IPS-20b (cell line): ENCODE measurements around the gene TTC27.
"Not testable (repeated sequence)": the region's sequence is repeated elsewhere in the genome, so short reads cannot be mapped to it uniquely, and the experiment has no call there.

Experiments used
- H3K27ac ChIP-seq: one replicate; pipeline ENCODE4 v1.5.1; 2013; ENCODE audit warnings: low read length
- H3K27me3 ChIP-seq: 2 replicates; pipeline ENCODE4 v1.6.1; 2013; ENCODE audit warnings: mild to moderate bottlenecking, low read length, inconsistent platforms; ENCODE audit not compliant: insufficient read depth
- H3K36me3 ChIP-seq: 2 replicates; pipeline ENCODE4 v1.6.1; 2013; ENCODE audit warnings: low read depth, mild to moderate bottlenecking, inconsistent platforms, low read length, moderate library complexity; ENCODE audit not compliant: insufficient read depth
- H3K4me1 ChIP-seq: 2 replicates; pipeline ENCODE4 v1.6.1; 2013; ENCODE audit warnings: mild to moderate bottlenecking, control low read depth, inconsistent platforms, low read length, moderate library complexity; ENCODE audit not compliant: insufficient read depth
- H3K4me3 ChIP-seq: 2 replicates; pipeline ENCODE4 v1.5.1; 2013; ENCODE audit warnings: mild to moderate bottlenecking, low read length, inconsistent platforms
- H3K9ac ChIP-seq: 2 replicates; pipeline ENCODE4 v1.6.1; 2013; ENCODE audit warnings: low read depth, mild to moderate bottlenecking, inconsistent platforms, low read length, moderate library complexity
- H3K9me3 ChIP-seq: 2 replicates; pipeline ENCODE4 v1.6.1; 2013; ENCODE audit warnings: mild to moderate bottlenecking, low read depth, low read length, inconsistent platforms; ENCODE audit not compliant: insufficient read depth

TTC27 gene

GRCh38 chr2:32745191-32745590 lies 117.3 kb downstream of the TTC27 start:
- no peaks in the 10 kb centered on the region for H3K36me3 ChIP-seq
- no peak overlapping the region for H3K9ac ChIP-seq
- no peak overlapping the region for H3K4me3 ChIP-seq
- no peaks in the 10 kb centered on the region for H3K9me3 ChIP-seq
- H3K27me3 ChIP-seq = no peaks in the 10 kb centered on the region
- H3K27ac ChIP-seq = no peak overlapping the region
- no peaks in the 10 kb centered on the region for H3K4me1 ChIP-seq

GRCh38 chr2:32745675-32746074 lies 117.8 kb downstream of the TTC27 start:
- H3K4me1 ChIP-seq = no peaks in the 10 kb centered on the region
- no peak overlapping the region for H3K27ac ChIP-seq
- H3K4me3 ChIP-seq = no peak overlapping the region
- no peak overlapping the region for H3K9ac ChIP-seq
- no peaks in the 10 kb centered on the region for H3K36me3 ChIP-seq
- H3K9me3 ChIP-seq = no peaks in the 10 kb centered on the region
- no peaks in the 10 kb centered on the region for H3K27me3 ChIP-seq

DNA sequence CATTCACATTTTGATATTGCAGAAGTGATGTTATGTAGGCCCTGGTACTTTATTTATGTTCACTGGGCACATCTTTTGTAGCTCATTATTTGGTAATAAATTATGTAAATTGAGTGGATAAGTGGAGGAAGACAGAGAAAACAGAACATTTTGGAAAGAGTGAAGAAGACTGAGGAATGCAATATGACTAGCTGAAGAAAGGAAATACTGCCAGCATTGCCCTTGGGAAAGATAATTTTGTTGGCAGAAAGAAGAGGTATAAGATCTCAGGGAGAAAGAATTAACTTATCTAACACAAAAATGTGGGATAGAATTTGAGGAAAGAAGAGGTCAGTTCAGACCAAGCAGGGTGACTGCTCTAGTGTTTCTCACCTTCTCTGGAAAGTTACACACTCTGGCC lies 118.8 kb downstream of the TTC27 start:
- Histone ChIP-seq H3K9ac (no peak overlapping the region), H3K4me1 (no peaks in the 10 kb centered on the region), H3K36me3 (no peaks in the 10 kb centered on the region), H3K27ac (no peak overlapping the region), H3K4me3 (no peak overlapping the region), H3K9me3 (no peaks in the 10 kb centered on the region), H3K27me3 (no peaks in the 10 kb centered on the region)

DNA sequence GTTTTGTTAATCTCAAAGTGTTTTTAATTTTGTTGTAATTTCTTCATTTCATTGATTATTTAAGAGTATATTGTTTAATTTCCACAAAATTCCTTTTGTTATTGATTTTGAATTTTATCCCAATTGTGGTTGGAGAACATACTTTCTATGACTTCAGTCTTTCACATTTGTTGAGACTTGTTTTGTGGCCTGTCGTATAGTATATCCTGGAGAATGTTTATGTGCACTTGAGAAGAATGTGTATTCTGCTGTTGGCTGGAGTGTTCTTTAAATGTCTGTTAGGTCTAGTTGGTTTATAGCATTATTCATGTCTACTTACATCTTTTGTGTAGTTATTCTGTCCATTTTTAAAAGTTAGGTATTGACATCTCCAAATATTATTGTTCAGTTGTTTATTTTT lies 120.3 kb downstream of the TTC27 start:
- no peak overlapping the region for H3K27ac ChIP-seq
- H3K27me3 ChIP-seq = no peaks in the 10 kb centered on the region
- H3K4me1 ChIP-seq = no peaks in the 10 kb centered on the region; the same call in 1 of the 2 replicates
- no peaks in the 10 kb centered on the region for H3K9me3 ChIP-seq
- H3K9ac ChIP-seq = no peak overlapping the region
- H3K4me3 ChIP-seq = no peak overlapping the region
- no peaks in the 10 kb centered on the region for H3K36me3 ChIP-seq

DNA sequence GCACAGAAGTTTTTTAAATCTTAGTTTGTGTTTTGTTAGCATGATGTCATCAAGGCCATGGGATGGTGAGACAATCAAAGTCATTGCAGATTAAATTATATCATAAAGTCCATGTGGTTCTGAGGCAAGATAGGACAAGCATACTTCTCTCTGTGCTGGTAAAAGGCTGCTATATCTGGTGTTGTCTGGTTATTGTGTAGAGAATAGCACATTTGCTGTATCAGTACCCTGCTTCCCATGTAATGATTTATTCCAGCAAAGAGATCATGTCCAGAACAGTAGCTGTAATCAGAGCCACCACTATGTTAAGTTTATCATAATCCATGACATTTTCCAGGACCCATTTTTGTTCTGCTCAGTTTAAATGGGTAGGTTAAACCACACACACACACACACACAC lies 123.0 kb downstream of the TTC27 start:
- Histone ChIP-seq H3K9me3 (peaks cover 3% of the 10 kb centered on the region; the same call in 1 of the 2 replicates), H3K27ac (no peak overlapping the region), H3K4me3 (no peak overlapping the region), H3K36me3 (peaks cover 4% of the 10 kb centered on the region; the same call in 1 of the 2 replicates), H3K4me1 (no peaks in the 10 kb centered on the region; the same call in 1 of the 2 replicates), H3K27me3 (no peaks in the 10 kb centered on the region), H3K9ac (no peak overlapping the region)

DNA sequence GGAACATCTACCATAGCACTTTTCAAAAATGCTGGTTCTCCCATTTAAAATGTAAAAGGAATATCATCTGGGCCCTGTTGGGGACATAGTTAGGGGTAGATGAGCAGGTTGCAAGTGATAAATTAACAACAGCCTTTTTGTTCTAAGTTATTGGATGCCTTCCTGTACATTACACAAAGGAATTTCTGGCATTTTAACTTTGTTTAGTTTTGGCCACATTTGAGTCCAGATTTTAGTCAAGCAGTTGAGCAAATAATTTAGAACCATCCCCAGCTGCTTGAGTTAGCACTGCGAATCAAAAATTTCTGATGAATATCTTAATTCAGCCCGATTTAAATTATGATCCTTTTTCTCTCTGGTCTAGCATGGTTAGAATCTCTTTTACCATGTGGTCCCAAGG lies 124.4 kb downstream of the TTC27 start:
- Histone ChIP-seq H3K9ac (no peak overlapping the region), H3K27me3 (no peaks in the 10 kb centered on the region), H3K9me3 (peaks cover 3% of the 10 kb centered on the region; the same call in 1 of the 2 replicates), H3K36me3 (peaks cover 6% of the 10 kb centered on the region; the same call in 1 of the 2 replicates), H3K4me1 (no peaks in the 10 kb centered on the region; the same call in 1 of the 2 replicates), H3K4me3 (no peak overlapping the region), H3K27ac (no peak overlapping the region)

DNA sequence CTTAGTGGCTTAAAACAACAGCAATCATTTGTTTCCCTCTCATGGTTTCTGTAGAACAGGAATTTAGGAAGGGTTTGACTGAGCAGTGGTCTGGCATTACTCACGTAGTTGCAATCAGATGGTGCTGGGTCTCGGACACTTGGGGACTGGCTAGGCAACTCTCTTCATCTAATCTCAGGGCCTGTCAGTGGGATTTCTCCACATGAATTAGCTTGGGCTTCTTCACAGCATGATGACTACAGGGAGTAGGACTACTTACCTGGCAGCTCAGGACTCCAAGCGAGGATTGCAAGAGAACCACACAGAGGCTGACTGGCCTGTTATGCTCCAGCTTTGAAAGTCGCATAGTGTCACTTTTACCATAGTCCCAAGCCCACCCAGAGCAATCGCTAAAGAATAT lies 125.1 kb downstream of the TTC27 start:
- Histone ChIP-seq H3K4me3 (no peak overlapping the region), H3K9ac (no peak overlapping the region), H3K9me3 (peaks cover 3% of the 10 kb centered on the region; the same call in 1 of the 2 replicates), H3K36me3 (peaks cover 6% of the 10 kb centered on the region; the same call in 1 of the 2 replicates), H3K4me1 (no peaks in the 10 kb centered on the region; the same call in 1 of the 2 replicates), H3K27ac (no peak overlapping the region), H3K27me3 (no peaks in the 10 kb centered on the region)

- not testable (repeated sequence) for H3K9ac ChIP-seq, H3K27ac ChIP-seq, H3K9me3 ChIP-seq, H3K4me3 ChIP-seq, H3K4me1 ChIP-seq, H3K27me3 ChIP-seq
- peaks cover 18% of the 10 kb centered on the region; the same call in 1 of the 2 replicates for H3K36me3 ChIP-seq
Observed at GRCh38 chr2:32754676-32755075, 126.8 kb downstream of the TTC27 start.

DNA sequence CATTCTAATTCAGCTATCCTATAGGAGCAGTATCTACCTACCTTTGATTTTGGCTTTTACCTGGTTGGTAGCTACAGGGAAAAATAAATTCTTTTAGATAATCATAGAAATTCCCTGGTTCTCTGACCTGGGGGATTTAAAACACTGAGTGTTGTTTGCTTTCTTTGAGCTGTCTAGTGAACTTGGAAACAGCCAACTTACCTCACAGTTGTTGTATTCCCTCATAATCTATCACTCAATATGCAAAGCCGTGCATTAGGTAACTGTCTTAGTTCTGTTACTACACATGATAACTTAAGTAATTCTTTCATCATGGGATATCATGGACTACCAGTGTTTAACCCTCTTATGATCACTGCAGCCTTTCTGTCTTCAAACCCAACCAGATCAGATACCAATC lies 127.8 kb downstream of the TTC27 start:
- Histone ChIP-seq H3K9ac (no peak overlapping the region), H3K36me3 (peaks cover 24% of the 10 kb centered on the region; the same call in 1 of the 2 replicates), H3K27ac (no peak overlapping the region), H3K4me1 (no peaks in the 10 kb centered on the region; the same call in 1 of the 2 replicates), H3K27me3 (no peaks in the 10 kb centered on the region), H3K4me3 (no peak overlapping the region), H3K9me3 (peaks cover 3% of the 10 kb centered on the region; the same call in 1 of the 2 replicates)

DNA sequence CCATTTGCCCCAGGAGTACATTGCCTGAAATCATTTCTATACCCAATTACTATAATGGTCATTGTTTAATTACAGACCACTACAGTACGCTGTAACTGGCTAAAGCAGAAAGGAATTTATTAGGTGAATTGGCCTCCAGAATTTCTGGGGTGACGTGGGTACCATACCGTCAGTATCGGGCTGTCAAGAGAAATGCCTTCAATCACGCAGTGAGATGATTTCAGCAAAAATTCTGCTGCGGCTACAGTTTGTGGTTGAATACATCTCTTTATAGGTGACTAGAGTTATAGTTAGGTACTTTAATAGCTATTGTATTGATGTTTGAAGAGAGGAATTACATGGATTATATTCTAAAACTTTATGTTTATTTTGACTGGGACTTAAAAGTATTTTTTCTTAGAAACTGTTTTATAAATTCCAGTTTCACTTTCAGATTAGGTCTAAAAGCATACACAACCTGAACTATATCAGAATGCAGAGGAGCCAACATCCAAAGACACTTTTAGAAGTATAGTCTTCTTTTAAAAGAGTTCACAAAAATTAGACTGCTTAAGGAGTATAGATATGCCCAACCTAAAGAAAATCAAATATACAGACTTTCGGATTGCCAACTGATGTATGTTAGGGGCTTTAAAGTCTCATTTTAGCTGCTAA lies 128.4 kb downstream of the TTC27 start:
- H3K9ac ChIP-seq = no peak overlapping the region

GRCh38 chr2:32758232-32758631 lies 130.4 kb downstream of the TTC27 start:
- no peak overlapping the region for H3K9ac ChIP-seq
- H3K4me3 ChIP-seq = no peak overlapping the region
- no peaks in the 10 kb centered on the region for H3K4me1 ChIP-seq
- no peaks in the 10 kb centered on the region for H3K27me3 ChIP-seq
- peaks cover 24% of the 10 kb centered on the region; the same call in 1 of the 2 replicates for H3K36me3 ChIP-seq
- no peak overlapping the region for H3K27ac ChIP-seq
- peaks cover 3% of the 10 kb centered on the region; the same call in 1 of the 2 replicates for H3K9me3 ChIP-seq

More for the DNA sequence above, 128.4 kb downstream of the TTC27 start:
- Histone ChIP-seq H3K4me1 (no peaks in the 10 kb centered on the region; the same call in 1 of the 2 replicates), H3K36me3 (peaks cover 24% of the 10 kb centered on the region; the same call in 1 of the 2 replicates), H3K9me3 (peaks cover 3% of the 10 kb centered on the region; the same call in 1 of the 2 replicates), H3K27ac (no peak overlapping the region), H3K27me3 (no peaks in the 10 kb centered on the region), H3K4me3 (no peak overlapping the region)

- Histone ChIP-seq H3K4me1 (no peaks in the 10 kb centered on the region), H3K27me3 (no peaks in the 10 kb centered on the region), H3K9me3 (peaks cover 2% of the 10 kb centered on the region; the same call in 1 of the 2 replicates), H3K4me3 (no peak overlapping the region), H3K9ac (no peak overlapping the region), H3K36me3 (peaks cover 23% of the 10 kb centered on the region; the same call in 1 of the 2 replicates), H3K27ac (no peak overlapping the region)
Observed at GRCh38 chr2:32760628-32761027, 132.8 kb downstream of the TTC27 start.
